NCI-H345 treated with DMSO at 0.1 percent for 48 hours (cell line): ENCODE measurements around the gene SMIM29.
"Not testable (repeated sequence)": the region's sequence is repeated elsewhere in the genome, so short reads cannot be mapped to it uniquely, and the experiment has no call there.

Experiments used
- DNase-seq: peaks from one replicate; lab custom pipeline; 2025; ENCODE audit not compliant: unreplicated experiment; lab: John Stamatoyannopoulos, UW

Gene SMIM29

DNA sequence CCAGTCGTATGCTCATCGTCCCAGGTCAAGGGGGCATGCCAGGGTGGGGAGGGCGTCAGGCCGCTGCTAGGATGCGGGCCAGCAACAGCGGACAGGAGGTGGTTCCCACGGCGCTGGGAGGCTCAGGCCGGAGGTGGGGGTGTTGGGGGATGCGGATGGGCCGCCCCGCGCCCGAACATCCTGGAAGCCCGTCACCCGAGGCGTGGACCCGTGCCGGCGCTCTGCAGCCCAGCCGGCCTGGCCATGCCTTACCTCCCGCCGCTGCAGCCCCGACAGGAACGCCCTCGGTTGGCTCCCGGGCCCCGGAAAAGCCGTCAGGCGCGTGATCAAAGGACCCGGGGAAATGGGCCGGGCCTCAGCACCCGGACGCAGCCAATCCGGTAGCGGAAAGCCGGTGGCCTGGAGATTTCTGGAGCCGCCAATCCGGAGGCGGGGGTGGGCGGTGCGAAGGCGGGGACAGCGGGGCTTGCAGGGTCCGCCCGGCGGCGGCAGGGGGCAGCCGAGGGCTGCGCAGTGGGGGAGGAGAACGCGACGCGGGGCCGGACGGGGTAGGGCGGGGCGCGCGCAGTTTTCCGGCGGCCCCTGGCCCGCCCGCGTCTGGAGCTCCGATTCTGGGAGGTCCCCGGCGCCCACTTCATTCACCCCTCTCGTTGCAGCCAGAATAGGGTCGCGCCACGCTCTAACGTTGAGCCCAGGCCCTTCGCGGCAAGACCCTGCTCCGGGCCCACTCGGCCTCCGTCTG is at the start of gene SMIM29:
Gene SMIM29 (minus strand): TSS at position 280 of the 742 bp plus-strand sequence. CDS start 1,215 bp downstream, outside the sequence.
- DNase-seq, result peak; percentile 85

GRCh38 chr6:34295721-34296120 is 46.9 kb upstream of the SMIM29 start:
- DNase-seq, result no peak

GRCh38 chr6:34292954-34293353 is 44.1 kb upstream of the SMIM29 start:
- no peak for DNase-seq

- DNase-seq, result no peak
Measured at GRCh38 chr6:34289137-34289536, 40.3 kb upstream of the SMIM29 start.

GRCh38 chr6:34288581-34288980 is 39.8 kb upstream of the SMIM29 start:
- DNase-seq, result no peak

DNA sequence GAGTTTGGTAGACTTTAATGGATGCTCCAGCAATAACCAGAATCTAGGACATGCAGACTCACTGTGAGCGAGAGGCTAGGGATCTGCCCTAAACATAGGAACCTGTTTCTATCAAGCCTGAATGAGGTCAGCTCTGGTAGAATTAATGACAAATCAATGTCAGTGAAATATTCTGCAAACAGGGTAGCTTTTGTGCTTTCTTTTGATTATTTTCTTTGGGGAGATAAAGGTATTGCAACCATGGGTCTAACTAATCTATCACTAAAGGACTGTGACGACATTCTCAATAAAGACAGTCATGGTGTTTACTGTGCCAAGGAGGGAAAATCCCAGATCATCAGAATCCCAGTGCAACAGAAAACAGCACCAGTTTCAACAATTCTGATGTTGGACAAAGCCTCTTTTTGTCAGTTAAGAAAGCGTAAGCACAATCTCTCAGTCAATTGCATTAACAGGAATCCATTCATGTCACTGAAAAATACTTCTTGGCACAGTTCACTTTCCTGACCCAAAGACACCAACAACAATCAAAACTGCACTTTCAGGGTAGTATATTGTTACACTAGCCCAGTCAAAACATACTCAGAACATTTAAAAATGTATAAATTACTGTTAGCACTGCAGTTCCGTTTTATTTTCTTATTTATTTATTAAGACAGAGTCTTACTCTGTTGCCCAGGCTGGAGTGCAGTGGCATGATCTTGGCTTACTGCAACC is 36.8 kb upstream of the SMIM29 start:
- no peak for DNase-seq

DNA sequence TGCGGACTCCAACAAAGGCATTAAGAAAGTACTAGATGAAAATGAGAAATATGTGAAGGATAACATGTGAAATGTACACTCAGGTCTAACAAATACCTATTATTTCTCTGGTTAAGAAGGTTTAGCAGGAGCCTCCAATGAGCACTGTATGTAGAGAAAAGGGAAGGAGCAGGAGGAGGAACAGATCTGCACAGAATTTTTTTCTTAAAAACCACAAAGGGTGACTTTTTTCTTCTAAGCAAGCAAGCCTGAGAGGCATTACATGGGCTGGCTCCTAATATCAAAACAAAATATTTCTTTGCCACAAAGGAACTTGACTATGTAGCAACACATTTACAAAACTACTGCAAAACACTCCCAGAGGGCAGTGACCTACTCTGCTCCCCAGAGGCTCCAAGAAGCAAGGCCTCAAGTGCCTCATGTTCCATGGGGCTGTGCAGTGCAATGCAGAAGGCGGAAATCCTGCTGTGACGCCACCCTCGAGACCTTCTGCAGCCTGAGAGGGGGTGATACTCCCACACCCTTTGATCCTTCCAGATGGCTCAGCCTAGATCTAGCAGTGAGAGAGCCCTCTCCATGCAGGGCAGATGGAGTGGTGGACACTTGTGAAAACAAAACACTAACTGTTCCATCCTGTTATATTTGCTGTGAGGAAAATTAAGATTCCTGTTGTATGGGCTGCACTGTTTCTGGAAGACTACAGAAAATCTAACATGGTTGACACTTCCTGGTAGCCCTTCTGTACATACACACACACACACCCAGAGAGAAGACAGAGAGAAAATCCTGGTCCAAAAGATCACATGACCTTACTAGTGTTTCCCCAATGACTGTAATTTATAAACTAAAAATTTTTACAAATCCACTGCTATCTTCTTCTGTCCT is 36.0 kb upstream of the SMIM29 start:
- no peak for DNase-seq

GRCh38 chr6:34281702-34282334 is 33.0 kb upstream of the SMIM29 start:
- no peak for DNase-seq

DNA sequence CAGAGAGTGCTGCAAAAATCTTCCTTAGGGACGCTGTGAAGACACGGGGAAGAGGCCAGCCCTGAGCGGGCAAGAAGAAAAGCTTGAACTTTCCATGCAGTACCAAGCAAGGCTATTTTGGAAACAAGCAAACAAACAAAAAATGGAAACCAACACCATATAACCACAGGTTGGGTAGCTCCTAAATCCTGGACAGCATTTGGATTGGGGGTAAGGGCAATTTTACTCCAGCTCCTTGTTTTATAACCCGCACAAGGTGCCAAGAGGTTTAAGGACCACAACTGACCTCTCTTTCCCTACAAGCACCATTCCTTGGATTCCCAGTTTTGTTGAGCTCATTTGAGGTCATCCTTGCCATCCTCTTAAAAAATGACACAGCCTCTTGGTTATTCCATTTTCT is 31.4 kb upstream of the SMIM29 start:
- DNase-seq, result no peak

- no peak for DNase-seq
Measured at GRCh38 chr6:34278833-34279232, 30.0 kb upstream of the SMIM29 start.

DNA sequence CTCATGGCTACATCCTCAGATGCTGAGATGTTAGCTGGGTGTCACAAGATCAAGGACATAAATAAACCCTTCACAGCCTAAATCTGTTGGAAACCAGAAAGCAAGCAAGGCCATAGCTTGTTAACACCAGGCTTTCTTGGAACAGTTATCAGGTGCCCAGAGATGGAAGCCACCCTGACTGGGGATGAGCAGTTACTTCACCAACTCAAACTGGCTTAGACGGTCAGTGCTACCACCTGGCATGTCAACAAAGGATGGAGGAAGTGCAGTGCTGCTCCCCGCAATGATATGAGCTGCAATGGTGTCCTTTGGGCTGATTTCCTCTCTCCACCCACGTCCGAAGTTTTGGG is 28.9 kb upstream of the SMIM29 start:
- no peak for DNase-seq

DNA sequence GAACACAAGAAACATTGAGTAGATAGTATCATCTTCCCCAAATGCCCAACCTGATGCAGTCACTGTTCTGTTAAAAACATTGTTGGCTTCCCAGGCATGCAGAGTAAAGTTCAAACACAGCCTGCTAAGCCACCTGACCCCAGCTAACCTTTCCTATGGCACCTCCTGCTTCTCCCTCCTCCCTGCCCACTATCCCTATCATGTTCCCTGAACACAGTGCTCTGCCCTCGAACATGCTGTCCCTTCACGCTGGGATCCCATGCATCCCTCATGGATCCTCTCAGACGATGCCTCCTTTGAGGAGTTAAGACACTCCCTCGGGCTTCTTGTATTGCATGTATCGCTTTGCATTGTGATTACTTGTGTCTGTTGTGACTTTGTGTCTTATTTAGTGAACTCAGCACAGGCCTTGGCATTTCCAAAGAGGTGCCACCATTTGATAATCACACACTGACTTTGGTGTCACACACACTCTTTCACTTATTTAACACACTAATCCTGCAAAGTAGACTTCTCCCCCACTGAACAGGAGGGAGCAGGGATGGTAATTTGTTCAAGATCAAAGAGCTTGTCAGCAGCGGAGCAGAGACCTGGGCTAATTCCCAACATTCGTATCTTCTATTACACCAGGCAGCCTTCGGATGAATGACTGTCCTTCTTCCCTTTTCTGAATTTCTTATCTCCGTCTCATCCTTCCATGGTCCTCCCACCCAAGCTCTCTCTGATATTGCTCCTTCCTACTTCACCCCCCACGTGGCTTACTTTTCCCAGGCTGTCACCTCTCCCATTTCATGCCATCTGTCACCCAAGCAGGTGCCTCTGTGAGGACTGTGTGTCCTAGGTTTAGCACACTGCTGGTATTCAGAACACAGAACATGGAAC is 28.3 kb upstream of the SMIM29 start:
- no peak for DNase-seq

GRCh38 chr6:34276191-34276590 is 27.4 kb upstream of the SMIM29 start:
- no peak for DNase-seq

GRCh38 chr6:34275128-34275804 is 26.5 kb upstream of the SMIM29 start:
- DNase-seq, result no peak

DNA sequence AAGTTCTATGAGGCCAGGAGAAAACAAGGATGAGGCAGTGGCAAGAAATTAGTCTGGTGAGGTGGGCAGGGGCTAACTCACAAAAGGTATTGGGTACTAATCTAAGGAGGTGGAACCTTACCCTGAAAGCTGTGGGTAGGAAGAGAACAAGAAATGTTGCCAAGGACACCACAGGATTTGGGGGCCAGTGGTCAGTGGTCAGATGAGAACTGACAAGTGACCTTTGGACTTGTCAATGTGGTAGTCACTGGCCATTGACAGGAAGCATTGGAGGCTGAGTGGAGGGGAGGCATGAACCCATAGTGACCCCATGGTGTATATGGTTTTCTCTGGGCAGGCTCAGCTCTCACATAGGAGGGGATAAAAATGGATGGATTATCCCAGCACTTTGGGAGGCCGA is 25.3 kb upstream of the SMIM29 start:
- DNase-seq, result no peak

DNA sequence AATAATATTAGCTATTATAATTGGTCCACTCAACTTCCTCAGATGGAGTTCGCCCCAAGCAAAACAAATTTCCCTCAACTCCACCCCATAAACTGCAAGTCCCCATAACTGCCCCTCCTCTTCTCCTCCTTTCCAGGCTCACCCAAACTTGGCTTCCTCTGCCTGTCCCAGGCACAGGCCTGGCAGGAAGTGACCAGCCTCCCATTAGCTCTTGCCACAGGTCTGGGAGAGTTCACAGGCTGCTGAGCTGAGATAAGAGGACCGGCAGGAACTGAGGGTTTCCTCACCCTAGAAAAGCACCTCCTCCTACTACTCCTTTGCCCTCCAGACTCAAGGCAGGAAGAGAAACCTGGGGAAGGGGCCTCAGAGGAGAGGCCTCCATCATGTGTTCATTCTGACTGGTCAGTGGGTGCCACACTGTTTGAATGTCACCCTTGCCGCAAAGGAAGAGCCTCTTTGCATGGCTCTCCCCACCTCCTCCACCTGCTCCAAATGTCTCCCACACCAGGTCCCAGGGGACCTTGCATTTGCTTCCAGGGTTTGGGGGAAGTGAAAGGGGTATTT is 24.5 kb upstream of the SMIM29 start:
- no peak for DNase-seq

DNA sequence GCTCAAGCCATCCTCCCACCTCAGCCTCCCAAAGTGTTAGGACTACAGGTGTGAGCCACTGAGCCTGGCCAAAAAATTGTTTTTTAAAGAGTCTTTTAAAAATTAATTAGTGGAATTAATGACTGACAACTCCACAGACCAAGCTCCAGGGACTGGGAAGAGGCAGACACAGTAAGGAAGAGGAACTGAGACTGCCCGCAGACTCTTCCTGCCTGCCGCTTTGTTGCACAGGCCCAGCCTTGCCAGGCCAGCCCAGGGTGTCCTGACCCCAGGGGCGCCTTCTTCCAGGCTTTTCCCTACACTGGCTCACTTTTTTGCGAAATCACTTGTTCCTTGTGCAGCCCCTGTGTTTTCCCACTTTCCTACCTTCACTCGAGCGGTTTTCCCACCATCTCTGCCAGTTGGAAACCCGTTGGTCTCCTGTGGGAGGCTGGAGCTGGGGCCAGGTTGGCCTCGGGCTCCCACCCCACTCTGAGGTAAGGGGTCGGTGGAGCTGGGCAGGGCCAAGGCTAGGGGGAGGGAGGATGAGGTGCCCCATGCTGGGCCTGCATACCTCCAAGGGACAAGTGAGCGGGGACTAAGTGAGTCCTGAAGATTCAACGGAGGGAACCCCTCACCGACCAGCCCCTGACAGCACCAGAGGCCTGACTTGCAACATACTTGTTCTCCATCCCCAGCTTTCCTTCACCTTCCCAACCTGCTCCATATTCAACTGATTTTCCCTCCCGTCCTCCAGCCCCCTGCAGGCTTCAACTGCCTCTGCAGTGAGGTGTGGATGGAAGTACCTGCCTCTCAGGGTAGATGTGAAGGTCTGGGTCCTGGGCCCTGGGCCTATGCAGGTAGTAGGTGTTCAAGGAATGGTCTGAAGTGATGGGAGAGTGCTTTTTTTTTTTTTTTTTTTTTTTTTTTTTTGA is 23.5 kb upstream of the SMIM29 start:
- DNase-seq, result no peak

- not testable (repeated sequence) for DNase-seq
Measured at GRCh38 chr6:34269658-34270341, 21.0 kb upstream of the SMIM29 start.
